Vagina (tissue), 2 donors: ENCODE measurements around the gene TEKT5.

Experiments used
- CTCF ChIP-seq, 3 experiments: fragments of 450-650 bp in 2 of 3; fragments of 200-600 bp in 1 of 3; sonication (generic) in 1 of 3; IDR thresholded peaks; one replicate each; pipeline ENCODE4 v1.5.1; 2017 to 2019; ENCODE audit warnings: antibody characterized with exemption in 3 of 3, mild to moderate bottlenecking in 2 of 3, moderate library complexity in 2 of 3
- POLR2AphosphoS5 ChIP-seq, 2 donors: sonication (generic); formaldehyde crosslinking; IDR thresholded peaks; one replicate each; pipeline ENCODE4 v1.9.0; 2017; ENCODE audit warnings: antibody characterized with exemption in 2 of 2, mild to moderate bottlenecking in 2 of 2, low read depth in 1 of 2; ENCODE audit not compliant: insufficient read depth in 1 of 2

- no peak for TF ChIP-seq CTCF (IDR thresholded peaks at IDR 0.05)
- no peak for TF ChIP-seq POLR2AphosphoS5 (IDR thresholded peaks at IDR 0.05; ENCODE audit: insufficient read depth in 1 of 2, low read depth in 1 of 2)
Observed at GRCh38 chr16:10741844-10742243, 47.1 kb upstream of the TEKT5 start.
